ENCODE results near the gene SLC35D3. TPM values are rescaled to one million over a fixed set of nuclear protein-coding genes. Genes with fewer than 3 reads are reported as not detected.
"Not testable (repeated sequence)": the region's sequence is repeated elsewhere in the genome, so short reads cannot be mapped to it uniquely, and the experiment has no call there.

The SLC35D3 gene
- total RNA-seq, 1 experiment from 2014 or later: not detected

DNA sequence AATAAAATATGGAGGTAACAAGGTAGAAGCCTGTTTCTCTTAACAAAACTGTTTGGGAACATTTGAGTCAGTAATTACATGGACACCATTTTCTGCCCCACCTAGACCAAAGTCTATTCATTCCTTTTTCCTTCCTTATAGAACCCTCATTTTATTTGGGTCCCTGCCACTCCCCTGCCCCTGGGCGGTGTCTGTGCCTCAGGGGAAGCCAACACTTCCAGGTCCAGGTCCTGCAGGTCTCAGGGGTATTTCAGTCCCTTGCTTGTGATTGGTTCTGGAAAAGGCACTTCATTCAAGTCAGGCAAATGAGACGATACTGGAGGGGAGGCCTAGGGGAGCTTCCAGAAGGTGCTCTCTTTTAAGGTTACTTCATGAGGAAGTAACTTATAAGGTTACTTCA, 42.3 kb downstream of the SLC35D3 start:
- no peak for DNase-seq (ENCODE audit: low read depth)

- peak; percentile 64 for DNase-seq (ENCODE audit: low read depth)
These were observed 46.0 kb downstream of the SLC35D3 start for GRCh38 chr6:136967876-136968752.

GRCh38 chr6:136968837-136969236, 46.7 kb downstream of the SLC35D3 start:
- no peak for DNase-seq (ENCODE audit: low read depth)

- no peak for DNase-seq (ENCODE audit: low read depth)
These were observed 47.3 kb downstream of the SLC35D3 start for GRCh38 chr6:136969433-136969832.

DNA sequence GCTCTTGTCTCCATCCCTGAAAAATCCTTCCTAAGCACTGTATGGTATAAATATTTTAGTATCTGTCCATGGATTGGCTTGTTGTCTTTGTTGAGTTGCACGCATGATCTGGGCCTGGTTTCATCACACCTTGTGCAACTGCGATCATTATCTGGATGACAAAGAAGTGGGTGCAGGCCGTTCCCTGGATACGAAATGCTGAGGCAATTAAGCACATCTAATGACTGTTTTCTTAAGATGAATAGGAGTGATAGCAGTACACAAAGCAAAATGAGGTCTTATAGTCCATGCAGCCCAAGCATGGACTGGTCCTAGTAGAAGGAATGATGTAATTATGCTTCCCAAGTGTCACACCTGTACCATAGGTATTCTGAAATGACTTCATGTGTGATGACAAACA, 47.8 kb downstream of the SLC35D3 start:
- DNase-seq (ENCODE audit: low read depth): no peak

DNA sequence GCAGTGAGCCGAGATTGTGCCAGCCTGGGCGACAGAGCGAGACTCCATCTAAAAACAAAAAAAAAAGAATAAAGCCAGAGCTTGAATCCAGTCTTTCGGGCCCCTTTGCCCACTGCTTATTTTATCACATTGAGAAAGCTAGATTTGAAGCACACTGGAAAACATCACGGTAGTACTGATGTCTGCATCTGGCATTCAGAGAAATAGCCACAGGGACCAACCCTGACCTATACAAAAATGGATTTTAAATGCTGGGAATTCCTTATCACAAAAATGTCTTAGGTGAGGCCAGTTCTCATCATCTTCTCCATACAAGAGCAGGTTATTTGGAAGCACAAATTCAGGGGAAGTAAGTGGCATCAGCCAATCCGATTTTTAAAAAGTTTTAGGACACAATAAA, 49.5 kb downstream of the SLC35D3 start:
- no peak for DNase-seq (ENCODE audit: low read depth)

- not testable (repeated sequence) for DNase-seq (ENCODE audit: low read depth)
These were observed 51.7 kb downstream of the SLC35D3 start for GRCh38 chr6:136973781-136974180.

Other genes starting within 250 kb of the SLC35D3 start
- gene MAP3K5, start 129.8 kb upstream of the SLC35D3 start, total RNA-seq (2014; rRNA removed): 51.5 and 68.5 TPM in 2 replicates
- 15.7 and 18.1 TPM in 2 replicates for gene PEX7, start 99.7 kb upstream of the SLC35D3 start, total RNA-seq (2014; rRNA removed)
- gene IL20RA, start 122.7 kb downstream of the SLC35D3 start, total RNA-seq (2014; rRNA removed): 0.11 TPM in 1 of 2 replicates, not detected in the other